ENCODE measurements around the gene PKIB.

DNA sequence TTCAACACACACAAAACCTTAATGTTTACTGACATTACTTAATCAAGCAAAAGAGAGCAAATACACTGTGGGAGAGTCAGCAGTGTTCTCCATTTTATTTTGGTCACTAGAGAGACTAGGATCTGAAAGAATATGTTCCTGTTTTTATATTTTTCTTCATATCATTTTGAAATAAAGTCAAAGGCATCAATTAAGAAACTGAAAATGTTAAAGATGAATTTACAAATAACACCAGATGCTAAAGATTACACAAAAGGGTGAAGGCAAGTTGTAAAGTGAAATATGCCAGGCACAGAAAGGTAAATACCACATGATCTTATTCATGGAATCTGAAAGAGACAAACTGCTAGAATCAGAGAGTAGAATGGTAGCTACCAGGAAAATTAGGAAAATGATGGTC lies 109.0 kb downstream of the PKIB start:
- TF ChIP-seq, protein P1, sequence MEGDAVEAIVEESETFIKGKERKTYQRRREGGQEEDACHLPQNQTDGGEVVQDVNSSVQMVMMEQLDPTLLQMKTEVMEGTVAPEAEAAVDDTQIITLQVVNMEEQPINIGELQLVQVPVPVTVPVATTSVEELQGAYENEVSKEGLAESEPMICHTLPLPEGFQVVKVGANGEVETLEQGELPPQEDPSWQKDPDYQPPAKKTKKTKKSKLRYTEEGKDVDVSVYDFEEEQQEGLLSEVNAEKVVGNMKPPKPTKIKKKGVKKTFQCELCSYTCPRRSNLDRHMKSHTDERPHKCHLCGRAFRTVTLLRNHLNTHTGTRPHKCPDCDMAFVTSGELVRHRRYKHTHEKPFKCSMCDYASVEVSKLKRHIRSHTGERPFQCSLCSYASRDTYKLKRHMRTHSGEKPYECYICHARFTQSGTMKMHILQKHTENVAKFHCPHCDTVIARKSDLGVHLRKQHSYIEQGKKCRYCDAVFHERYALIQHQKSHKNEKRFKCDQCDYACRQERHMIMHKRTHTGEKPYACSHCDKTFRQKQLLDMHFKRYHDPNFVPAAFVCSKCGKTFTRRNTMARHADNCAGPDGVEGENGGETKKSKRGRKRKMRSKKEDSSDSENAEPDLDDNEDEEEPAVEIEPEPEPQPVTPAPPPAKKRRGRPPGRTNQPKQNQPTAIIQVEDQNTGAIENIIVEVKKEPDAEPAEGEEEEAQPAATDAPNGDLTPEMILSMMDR (IDR thresholded peaks at IDR 0.05 in 2 of 3, conservative IDR thresholded peaks at IDR 0.05 in 1 of 3; ENCODE audit: control insufficient read depth in 2 of 3, extremely low read depth in 1 of 3, insufficient read depth in 1 of 3, low read depth in 3 of 3, low read length in 3 of 3): no peak
- TF ChIP-seq, protein P2, sequence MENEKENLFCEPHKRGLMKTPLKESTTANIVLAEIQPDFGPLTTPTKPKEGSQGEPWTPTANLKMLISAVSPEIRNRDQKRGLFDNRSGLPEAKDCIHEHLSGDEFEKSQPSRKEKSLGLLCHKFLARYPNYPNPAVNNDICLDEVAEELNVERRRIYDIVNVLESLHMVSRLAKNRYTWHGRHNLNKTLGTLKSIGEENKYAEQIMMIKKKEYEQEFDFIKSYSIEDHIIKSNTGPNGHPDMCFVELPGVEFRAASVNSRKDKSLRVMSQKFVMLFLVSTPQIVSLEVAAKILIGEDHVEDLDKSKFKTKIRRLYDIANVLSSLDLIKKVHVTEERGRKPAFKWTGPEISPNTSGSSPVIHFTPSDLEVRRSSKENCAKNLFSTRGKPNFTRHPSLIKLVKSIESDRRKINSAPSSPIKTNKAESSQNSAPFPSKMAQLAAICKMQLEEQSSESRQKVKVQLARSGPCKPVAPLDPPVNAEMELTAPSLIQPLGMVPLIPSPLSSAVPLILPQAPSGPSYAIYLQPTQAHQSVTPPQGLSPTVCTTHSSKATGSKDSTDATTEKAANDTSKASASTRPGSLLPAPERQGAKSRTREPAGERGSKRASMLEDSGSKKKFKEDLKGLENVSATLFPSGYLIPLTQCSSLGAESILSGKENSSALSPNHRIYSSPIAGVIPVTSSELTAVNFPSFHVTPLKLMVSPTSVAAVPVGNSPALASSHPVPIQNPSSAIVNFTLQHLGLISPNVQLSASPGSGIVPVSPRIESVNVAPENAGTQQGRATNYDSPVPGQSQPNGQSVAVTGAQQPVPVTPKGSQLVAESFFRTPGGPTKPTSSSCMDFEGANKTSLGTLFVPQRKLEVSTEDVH (IDR thresholded peaks at IDR 0.05; ENCODE audit: low read depth, partially characterized antibody): no peak
- TF ChIP-seq POLR2A (IDR thresholded peaks at IDR 0.05; ENCODE audit: low read depth, low read length) (no peak), EZH2 (IDR thresholded peaks at IDR 0.05; ENCODE audit: borderline replicate concordance, control insufficient read depth, low read depth, low read length) (no peak), MTA3 (IDR thresholded peaks at IDR 0.05; ENCODE audit: borderline replicate concordance, low read length) (no peak), TCF12 (IDR thresholded peaks at IDR 0.05; ENCODE audit: low read depth, low read length) (no peak), ETV6 (conservative IDR thresholded peaks at IDR 0.05 in 1 of 2, IDR thresholded peaks at IDR 0.05 in 1 of 2; ENCODE audit: borderline replicate concordance in 1 of 2, low read depth in 1 of 2) (no peak)
- TF ChIP-seq, protein P3, sequence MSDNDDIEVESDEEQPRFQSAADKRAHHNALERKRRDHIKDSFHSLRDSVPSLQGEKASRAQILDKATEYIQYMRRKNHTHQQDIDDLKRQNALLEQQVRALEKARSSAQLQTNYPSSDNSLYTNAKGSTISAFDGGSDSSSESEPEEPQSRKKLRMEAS (IDR thresholded peaks at IDR 0.05; ENCODE audit: low read depth, low read length): no peak
- TF ChIP-seq, protein P4, sequence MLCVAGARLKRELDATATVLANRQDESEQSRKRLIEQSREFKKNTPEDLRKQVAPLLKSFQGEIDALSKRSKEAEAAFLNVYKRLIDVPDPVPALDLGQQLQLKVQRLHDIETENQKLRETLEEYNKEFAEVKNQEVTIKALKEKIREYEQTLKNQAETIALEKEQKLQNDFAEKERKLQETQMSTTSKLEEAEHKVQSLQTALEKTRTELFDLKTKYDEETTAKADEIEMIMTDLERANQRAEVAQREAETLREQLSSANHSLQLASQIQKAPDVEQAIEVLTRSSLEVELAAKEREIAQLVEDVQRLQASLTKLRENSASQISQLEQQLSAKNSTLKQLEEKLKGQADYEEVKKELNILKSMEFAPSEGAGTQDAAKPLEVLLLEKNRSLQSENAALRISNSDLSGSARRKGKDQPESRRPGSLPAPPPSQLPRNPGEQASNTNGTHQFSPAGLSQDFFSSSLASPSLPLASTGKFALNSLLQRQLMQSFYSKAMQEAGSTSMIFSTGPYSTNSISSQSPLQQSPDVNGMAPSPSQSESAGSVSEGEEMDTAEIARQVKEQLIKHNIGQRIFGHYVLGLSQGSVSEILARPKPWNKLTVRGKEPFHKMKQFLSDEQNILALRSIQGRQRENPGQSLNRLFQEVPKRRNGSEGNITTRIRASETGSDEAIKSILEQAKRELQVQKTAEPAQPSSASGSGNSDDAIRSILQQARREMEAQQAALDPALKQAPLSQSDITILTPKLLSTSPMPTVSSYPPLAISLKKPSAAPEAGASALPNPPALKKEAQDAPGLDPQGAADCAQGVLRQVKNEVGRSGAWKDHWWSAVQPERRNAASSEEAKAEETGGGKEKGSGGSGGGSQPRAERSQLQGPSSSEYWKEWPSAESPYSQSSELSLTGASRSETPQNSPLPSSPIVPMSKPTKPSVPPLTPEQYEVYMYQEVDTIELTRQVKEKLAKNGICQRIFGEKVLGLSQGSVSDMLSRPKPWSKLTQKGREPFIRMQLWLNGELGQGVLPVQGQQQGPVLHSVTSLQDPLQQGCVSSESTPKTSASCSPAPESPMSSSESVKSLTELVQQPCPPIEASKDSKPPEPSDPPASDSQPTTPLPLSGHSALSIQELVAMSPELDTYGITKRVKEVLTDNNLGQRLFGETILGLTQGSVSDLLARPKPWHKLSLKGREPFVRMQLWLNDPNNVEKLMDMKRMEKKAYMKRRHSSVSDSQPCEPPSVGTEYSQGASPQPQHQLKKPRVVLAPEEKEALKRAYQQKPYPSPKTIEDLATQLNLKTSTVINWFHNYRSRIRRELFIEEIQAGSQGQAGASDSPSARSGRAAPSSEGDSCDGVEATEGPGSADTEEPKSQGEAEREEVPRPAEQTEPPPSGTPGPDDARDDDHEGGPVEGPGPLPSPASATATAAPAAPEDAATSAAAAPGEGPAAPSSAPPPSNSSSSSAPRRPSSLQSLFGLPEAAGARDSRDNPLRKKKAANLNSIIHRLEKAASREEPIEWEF (IDR thresholded peaks at IDR 0.05; ENCODE audit: insufficient replicate concordance, low read depth, low read length): no peak

All from GM12878 (cell line).